ENCODE data around the gene CCNF.

Gene CCNF

DNA sequence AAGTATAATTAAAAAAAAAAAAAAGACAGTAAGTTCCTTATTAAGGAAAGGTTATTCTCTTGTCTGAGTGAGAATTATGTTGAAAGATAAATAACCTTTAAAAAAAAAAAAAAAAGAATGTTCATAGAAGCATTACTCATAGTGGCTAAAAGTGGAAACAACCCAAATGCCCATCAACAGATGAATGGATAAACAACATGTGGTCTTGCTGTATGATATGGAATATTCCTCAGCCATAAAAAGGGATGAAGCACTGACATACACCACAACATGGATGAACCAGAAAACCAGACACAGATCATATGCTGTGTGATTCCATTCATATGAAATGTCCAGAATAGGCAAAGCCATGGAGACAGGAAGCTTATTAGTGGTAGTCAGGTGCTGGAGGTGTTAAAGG, 9.2 kb upstream of the CCNF start:
- in situ Hi-C loops (cut with HindIII; ENCODE audit: low sequenced_read_pairs), result no loop called here
- DNase-seq (ENCODE audit: low read depth, low spot score), result no peak
- TF ChIP-seq, protein P1, sequence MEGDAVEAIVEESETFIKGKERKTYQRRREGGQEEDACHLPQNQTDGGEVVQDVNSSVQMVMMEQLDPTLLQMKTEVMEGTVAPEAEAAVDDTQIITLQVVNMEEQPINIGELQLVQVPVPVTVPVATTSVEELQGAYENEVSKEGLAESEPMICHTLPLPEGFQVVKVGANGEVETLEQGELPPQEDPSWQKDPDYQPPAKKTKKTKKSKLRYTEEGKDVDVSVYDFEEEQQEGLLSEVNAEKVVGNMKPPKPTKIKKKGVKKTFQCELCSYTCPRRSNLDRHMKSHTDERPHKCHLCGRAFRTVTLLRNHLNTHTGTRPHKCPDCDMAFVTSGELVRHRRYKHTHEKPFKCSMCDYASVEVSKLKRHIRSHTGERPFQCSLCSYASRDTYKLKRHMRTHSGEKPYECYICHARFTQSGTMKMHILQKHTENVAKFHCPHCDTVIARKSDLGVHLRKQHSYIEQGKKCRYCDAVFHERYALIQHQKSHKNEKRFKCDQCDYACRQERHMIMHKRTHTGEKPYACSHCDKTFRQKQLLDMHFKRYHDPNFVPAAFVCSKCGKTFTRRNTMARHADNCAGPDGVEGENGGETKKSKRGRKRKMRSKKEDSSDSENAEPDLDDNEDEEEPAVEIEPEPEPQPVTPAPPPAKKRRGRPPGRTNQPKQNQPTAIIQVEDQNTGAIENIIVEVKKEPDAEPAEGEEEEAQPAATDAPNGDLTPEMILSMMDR (IDR thresholded peaks at IDR 0.05; ENCODE audit: low read depth, low read length), result no peak
- no peak overlapping the region for H3K4me3 ChIP-seq (ENCODE audit: low read depth, low read length)

DNA sequence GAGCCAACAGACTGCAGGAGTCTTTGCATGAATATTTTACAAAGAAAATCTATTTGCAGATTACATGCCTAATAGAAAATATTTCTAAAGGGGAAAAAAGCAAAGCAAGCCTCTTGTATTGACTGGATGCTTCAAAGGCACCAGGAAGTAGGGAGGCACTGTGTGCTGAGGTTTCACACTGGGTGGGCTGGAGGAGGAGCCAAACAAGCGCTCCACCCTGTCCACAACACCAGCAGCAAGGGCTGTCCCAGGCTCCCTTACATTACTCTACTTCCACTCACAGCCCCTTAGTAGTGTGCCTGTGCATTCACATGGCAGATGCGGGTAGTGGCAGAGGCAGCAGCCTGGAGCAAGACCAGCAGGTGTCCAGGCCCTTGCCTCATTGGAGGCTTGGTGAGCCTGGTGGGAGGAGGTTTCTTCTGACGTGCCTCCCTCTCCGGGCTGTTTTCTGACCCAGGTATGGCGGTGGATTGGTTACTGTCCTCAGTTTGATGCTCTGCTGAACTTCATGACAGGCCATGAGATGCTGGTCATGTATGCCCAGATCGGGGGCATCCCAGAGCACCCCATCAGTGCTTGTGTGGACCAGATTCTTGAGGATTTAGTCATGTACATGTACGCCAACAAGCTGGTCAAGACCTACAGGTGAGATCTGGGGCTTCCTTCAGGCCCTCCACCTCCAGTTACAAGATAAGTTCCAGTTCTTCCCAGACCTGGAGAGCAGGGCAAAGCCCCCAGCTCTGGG, 7.0 kb upstream of the CCNF start:
- DNase-seq (ENCODE audit: low read depth, low spot score), result no peak
- TF ChIP-seq, protein P1 (IDR thresholded peaks at IDR 0.05; ENCODE audit: low read depth, low read length), result peak; percentile 0

DNA sequence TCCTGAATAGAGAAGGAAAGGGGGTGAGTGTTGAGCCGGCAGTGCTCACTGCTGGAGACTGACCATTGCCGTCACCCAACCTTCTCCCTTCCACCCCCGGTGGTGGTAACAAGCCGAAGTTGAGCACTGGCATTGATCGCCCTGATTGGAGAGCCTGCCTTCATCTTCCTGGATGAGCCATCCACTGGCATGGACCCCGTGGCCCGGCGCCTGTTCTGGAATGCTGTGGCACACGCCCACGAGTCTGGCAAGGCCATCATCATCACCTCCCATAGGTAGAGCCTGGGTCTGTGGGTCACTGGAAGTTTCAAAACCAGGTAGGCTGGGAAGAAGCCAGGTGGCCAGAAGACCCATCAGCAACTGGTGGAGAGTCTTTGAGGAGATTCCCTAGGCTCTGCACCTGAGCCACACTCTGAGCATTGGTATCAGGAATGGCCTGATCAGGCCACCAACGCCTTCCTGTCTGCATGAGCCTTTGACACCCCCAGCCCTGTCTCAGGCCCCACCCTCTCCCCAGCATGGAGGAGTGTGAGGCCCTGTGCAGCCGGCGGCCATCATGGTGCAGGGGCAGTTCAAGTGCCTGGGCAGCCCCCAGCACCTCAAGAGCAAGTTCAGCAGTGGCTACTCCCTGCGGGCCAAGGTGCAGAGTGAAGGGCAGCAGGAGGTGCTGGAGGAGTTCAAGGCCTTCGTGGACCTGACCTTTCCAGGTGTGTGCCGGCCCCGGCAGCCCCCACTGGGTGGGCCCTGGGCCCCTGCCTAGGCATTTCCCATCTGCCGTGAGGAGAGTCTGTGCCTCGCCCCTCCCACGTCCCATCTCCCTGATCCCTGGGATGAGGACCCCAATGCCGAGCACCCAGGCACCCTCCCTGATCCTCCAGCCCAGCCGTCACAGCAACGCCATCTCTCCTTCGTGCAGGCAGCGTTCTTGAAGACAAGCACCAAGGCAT, 4.9 kb upstream of the CCNF start:
- TF ChIP-seq, protein P1 (IDR thresholded peaks at IDR 0.05; ENCODE audit: low read depth, low read length), result no peak

More for the DNA sequence above, 7.0 kb upstream of the CCNF start:
- in situ Hi-C loops (cut with HindIII; ENCODE audit: low sequenced_read_pairs), result no loop called here
- no peak overlapping the region for H3K4me3 ChIP-seq (ENCODE audit: low read depth, low read length)

DNA sequence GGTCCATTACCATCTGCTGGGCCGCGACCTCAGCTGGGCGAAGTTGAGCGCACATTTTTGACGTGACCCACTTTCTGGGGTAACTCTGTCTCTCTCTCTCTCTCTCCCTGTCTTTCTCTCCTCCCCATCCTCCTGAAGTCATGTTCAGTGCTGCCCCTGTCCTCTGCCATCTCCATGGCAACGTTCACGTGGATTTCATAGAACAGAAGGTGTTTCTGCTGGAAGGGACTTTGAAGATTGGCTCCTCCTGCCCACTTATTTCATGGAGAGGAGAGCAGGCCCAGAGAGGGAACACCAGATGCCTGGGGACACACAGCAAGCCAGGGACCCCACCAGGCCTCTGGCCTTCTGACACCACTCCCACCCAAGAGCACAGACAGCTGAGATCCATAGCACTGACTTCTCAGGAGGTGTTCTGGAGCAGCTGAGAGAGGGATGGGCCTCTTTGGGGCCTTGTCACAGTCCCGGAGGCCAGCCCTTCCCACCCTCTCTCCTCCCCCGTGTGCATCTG, 4.2 kb upstream of the CCNF start:
- TF ChIP-seq, protein P1 (IDR thresholded peaks at IDR 0.05; ENCODE audit: low read depth, low read length), result no peak
- in situ Hi-C loops (cut with HindIII; ENCODE audit: low sequenced_read_pairs), result no loop called here

More for the DNA sequence above, 4.9 kb upstream of the CCNF start:
- in situ Hi-C loops (cut with HindIII; ENCODE audit: low sequenced_read_pairs), result no loop called here
- H3K4me3 ChIP-seq (ENCODE audit: low read depth, low read length), result no peak overlapping the region
- DNase-seq (ENCODE audit: low read depth, low spot score), result no peak

DNA sequence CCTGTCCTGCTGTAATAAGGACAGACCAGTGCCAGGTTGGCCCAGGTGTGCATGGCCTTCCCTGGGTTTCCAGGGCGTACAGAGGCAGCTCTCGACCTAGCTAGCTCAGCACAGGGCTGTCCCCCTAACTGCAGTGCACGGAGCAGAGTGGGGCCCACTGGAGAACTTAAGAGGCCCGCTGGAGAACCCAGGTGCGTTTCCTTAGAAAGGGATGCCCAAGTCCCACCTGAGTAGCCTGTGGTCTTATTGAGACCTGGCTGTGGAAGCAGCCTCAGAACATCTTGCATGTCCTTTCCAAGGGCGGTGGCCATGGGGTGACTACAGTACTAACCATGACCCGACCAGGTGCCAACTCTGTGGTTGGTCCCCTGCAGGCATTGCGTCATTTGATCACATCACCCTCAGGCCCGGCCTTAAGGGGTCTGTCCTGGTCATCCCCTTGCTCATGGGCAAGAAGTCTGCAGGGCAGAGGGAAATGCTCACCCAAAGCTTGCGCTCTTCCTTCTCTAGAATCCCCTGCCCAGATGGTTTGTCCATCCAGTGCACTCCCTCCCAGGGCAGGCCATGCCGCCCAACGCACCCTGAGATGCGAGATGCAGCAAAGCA, 3.3 kb upstream of the CCNF start:
- no peak for DNase-seq (ENCODE audit: low read depth, low spot score)
- no peak overlapping the region for H3K4me3 ChIP-seq (ENCODE audit: low read depth, low read length)
- TF ChIP-seq, protein P1 (IDR thresholded peaks at IDR 0.05; ENCODE audit: low read depth, low read length), result no peak
- in situ Hi-C loops (cut with HindIII; ENCODE audit: low sequenced_read_pairs), result no loop called here

More for the DNA sequence above, 4.2 kb upstream of the CCNF start:
- no peak overlapping the region for H3K4me3 ChIP-seq (ENCODE audit: low read depth, low read length)
- DNase-seq (ENCODE audit: low read depth, low spot score), result no peak

DNA sequence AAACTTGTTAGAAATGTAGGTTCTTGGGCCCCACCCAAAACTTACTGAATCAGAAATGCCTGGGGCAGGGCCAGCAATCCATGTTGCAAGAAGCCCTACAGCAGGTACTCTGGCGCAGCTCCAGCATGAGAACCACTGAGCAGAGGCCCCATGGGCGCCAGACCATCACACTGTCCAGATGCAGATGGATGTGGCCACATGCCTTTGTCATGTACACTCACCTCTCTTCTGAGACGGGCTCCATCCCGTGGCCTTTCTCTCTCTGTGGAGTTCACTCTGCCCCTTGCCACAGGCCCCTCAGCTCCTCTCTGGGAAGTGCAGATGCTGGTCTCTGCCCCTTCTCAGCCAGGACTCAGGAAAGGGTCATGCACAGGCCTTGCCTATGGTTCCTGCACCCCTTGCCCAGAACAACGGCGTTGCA, 2.3 kb upstream of the CCNF start:
- DNase-seq (ENCODE audit: low read depth, low spot score), result no peak
- TF ChIP-seq, protein P1 (IDR thresholded peaks at IDR 0.05; ENCODE audit: low read depth, low read length), result no peak
- in situ Hi-C loops (cut with HindIII; ENCODE audit: low sequenced_read_pairs), result no loop called here
- no peak overlapping the region for H3K4me3 ChIP-seq (ENCODE audit: low read depth, low read length)
